SK-N-MC (cell line): ENCODE measurements around the gene SIDT2.
A peak's percentile ranks its signal among the peaks of the same experiment; 100 is the strongest.

Source experiments
- EZH2 ChIP-seq: fragments of 200-600 bp; sonication (generic); IDR thresholded peaks from one replicate; pipeline ENCODE4 v1.6.1; 2017; ENCODE audit warnings: antibody characterized with exemption
- POLR2AphosphoS5 ChIP-seq: IDR thresholded peaks from 2 replicates; pipeline ENCODE4 v1.6.1; 2012; ENCODE audit warnings: mild to moderate bottlenecking, low read depth, low read length, borderline replicate concordance

- TF ChIP-seq POLR2AphosphoS5: peak; percentile 58; the same call in 1 of the 2 replicates
- no peak for TF ChIP-seq EZH2
Measured at GRCh38 chr11:117231842-117232091, 53.2 kb downstream of the SIDT2 start, which contains the start of gene PCSK7.
